ENCODE data around the gene FXYD3. TPM values are rescaled to one million over a fixed set of nuclear protein-coding genes. Genes with fewer than 3 reads are reported as not detected.
A peak's percentile ranks its signal among the peaks of the same experiment; 100 is the strongest.

The FXYD3 gene
- total RNA-seq, 1 donor from 2014 or later, result not detected

DNA sequence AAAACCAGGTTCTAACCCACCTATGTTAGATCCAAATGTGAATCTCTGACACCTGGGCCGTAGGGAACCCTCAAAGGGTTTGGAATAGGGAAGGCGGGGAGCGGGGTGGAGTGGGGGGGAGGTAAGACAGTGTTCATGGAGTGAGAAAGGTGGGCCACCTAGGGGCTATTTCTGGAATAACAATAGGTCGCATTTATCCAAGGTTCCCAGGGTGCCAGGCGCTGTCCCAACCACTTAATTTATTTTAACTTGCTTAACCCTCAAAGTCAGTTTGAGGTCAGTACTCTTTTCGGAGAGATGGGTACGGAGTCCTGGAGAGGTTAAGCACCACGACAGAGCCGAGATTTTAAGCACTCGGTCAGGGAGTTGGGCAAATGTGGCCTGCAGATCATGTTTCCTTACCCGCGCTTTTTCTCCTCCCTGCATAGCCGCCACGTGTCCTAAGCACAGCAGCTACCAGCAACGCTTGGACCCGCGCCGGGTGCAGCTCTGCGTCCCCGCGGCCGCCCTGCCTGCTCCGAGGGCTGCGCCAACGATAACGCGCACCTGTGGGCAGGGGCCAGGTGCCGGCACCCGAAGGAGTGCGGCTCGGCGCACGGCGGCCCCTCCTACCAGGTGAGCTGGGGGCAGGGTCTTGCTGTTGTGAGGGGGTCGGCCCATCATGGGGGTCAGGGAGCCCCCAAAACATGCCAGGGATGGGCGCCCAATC is 25.0 kb upstream of the FXYD3 start:
- no peak overlapping the region for H3K4me3 ChIP-seq (ENCODE audit: low read depth, low read length)
- TF ChIP-seq CTCF (conservative IDR thresholded peaks at IDR 0.05; ENCODE audit: low read depth, low read length), result peak; percentile 61
- DNase-seq (ENCODE audit: low read depth), result no peak

DNA sequence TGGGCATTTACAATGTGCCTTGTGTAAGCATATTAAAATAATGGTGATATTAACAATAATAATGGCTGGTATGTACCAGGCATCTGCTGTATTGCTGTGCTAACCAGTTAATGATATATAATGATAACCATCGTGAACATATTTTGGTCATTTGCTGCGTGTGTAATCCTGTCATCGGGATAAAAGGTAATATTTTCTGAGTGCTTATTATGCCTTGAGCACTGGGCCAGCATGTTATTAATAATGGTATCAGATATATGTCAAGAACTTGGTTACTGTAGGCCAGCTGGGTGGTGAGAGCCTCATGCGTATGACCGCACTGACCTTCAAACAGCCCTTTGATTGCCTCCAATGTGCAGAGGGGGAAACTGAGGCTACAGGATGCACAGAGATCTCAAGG is 22.2 kb upstream of the FXYD3 start:
- no peak overlapping the region for H3K4me3 ChIP-seq (ENCODE audit: low read depth, low read length)
- TF ChIP-seq CTCF (conservative IDR thresholded peaks at IDR 0.05; ENCODE audit: low read depth, low read length), result no peak
- no peak for DNase-seq (ENCODE audit: low read depth)

DNA sequence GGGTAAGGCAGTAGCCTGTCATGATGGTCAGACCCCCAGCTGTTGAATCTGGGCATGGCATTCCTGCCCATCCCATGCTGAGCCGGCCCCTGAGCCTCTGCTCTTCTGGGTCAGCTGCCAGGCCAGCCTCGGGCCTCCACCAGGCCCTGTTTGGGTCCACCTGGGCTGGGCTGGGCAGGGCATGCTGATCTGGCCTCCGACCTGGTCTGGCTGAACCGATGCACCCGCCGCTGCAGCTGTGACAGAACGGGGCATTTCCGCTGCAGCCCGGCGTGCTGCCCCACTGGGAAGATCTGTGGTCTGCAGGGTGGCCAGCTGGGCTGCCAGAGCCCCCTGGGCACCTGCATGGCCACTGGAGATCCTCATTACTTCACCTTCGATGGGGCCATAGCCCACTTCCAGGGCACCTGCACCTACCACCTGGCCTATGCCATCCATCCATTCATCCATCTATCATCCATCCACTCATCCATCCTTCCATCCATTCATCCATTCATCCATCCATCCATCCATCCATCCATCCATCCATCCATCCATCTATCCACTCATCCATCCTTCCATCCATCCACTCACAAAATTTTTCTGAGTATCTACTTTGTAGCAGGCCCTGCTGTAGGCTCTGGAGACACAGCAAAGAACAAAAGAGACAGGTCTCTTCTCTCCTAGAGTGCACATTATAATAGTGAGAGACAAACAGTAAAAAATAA is 21.5 kb upstream of the FXYD3 start:
- TF ChIP-seq CTCF (conservative IDR thresholded peaks at IDR 0.05; ENCODE audit: low read depth, low read length), result no peak
- DNase-seq (ENCODE audit: low read depth), result no peak
- no peak overlapping the region for H3K4me3 ChIP-seq (ENCODE audit: low read depth, low read length)

DNA sequence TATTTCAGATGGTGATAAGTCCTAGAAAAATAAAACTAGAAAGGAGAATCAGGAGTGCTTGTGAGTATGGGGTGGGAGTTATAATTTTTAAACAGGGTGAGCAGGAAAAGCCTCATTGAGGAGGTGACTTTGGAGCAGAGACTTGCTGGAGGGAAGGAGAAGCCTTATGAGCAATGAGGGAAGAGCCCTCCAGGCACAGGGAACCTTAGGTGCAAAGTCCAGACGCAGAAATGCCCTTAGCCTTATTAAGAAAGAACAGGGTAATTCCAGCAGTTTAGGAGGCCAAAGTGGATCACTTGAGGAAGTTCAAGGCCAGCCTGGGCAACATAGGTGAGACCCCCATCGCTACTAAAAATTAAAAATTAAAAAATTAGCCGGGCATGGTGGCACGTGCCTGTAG is 21.0 kb upstream of the FXYD3 start:
- H3K4me3 ChIP-seq (ENCODE audit: low read depth, low read length), result no peak overlapping the region
- TF ChIP-seq CTCF (conservative IDR thresholded peaks at IDR 0.05; ENCODE audit: low read depth, low read length), result no peak
- no peak for DNase-seq (ENCODE audit: low read depth)

DNA sequence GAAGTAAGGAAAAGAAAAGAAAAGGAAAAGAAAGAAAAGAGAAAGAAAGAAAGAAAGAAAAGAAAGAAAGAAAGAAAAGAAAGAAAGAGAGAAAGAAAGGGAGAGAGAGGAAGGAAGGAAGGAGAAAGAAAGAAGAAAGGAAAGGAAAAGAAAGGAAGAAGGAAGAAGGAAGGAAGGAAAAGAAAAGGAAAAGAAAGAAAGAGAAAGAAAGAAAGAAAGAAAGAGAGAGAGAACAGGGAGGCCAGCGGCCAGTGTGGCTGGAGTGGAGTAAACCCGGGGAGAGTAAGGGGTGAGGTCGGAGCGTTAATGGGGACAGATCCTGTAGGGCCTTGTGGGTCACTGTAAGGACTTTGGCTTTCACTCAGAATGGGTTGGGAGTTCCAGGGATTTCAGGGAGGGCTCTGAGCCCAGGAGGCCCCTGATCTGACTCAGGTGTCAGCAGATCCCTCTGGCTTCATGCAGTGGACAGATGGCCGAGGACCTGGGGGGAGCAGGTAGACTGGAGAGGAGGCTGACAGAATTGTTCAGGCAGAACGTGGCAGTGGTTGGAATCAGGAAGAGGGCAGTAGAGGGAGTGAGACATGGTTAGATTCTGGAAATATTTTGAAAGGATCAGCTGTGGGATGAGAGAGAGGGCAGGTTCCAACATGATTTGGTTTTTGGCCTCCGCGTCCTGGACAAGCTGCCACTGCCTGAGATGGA is 19.8 kb upstream of the FXYD3 start:
- H3K4me3 ChIP-seq (ENCODE audit: low read depth, low read length), result no peak overlapping the region
- no peak for DNase-seq (ENCODE audit: low read depth)
- no peak for TF ChIP-seq CTCF (conservative IDR thresholded peaks at IDR 0.05; ENCODE audit: low read depth, low read length)

DNA sequence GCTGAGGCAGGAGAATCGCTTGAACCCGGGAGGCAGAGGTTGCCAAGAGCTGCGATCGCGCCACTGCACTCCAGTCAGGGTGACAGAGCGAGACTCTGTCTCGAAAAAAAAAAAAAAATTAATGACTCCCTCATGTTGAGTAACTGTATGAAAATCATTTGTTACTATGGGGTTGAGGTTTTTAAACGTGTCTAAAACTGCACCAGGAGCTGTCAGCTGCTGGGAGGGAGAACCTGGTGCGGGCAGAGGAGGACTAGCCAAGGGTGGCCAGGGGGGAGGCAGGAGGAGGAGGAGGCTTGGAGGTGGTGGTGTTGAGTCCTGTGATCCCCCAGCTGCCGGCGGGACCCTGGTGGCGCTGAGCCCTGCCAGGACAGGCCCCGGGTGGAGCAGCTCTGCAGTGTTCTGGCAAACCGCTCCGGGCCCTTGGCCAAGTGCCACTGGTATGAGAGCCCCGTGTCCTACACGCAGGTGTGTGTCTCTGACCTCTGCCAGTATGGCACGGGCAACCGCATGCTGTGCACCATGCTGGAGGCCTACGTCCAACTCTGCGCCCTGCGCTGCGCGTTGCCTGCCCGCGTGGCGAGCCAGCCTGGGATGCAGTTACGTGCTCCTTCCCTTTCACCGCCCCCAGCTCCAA is 17.1 kb upstream of the FXYD3 start:
- no peak for TF ChIP-seq CTCF (conservative IDR thresholded peaks at IDR 0.05; ENCODE audit: low read depth, low read length)
- H3K4me3 ChIP-seq (ENCODE audit: low read depth, low read length), result no peak overlapping the region
- DNase-seq (ENCODE audit: low read depth), result no peak
